HepG2 (cell line): ENCODE measurements around the gene LGALS9. TPM values are rescaled to one million over a fixed set of nuclear protein-coding genes. Genes with fewer than 3 reads are reported as not detected.
A peak's percentile ranks its signal among the peaks of the same experiment; 100 is the strongest.

ENCODE experiments used
- CHCHD3 ChIP-seq: sonication (generic); formaldehyde crosslinking; IDR thresholded peaks from 2 replicates; pipeline ENCODE4 v1.8.0; 2022; ENCODE audit warnings: mild to moderate bottlenecking, missing genetic modification reagents, moderate library complexity
- IRF2 ChIP-seq: IDR thresholded peaks from 2 replicates; pipeline ENCODE4 v1.6.1; 2018; ENCODE audit warnings: missing genetic modification reagents, missing compliant biosample characterization
- JUN ChIP-seq: sonication (generic); formaldehyde crosslinking; IDR thresholded peaks from 2 replicates; pipeline ENCODE4 v1.4.0; 2020; ENCODE audit warnings: mild to moderate bottlenecking, missing genetic modification reagents
- MTA1 ChIP-seq: sonication (generic); formaldehyde crosslinking; IDR thresholded peaks from 2 replicates; pipeline ENCODE4 v1.4.0; 2020; ENCODE audit warnings: missing genetic modification reagents, mild to moderate bottlenecking, borderline replicate concordance
- MYC ChIP-seq: sonication (generic); formaldehyde crosslinking; IDR thresholded peaks from 2 replicates; pipeline ENCODE4 v1.9.0; 2021; ENCODE audit warnings: missing genetic modification reagents, borderline replicate concordance
- SALL2 ChIP-seq: sonication (generic); formaldehyde crosslinking; IDR thresholded peaks from 2 replicates; pipeline ENCODE4 v1.8.1; 2023; ENCODE audit warnings: mild to moderate bottlenecking, missing genetic modification reagents, inconsistent platforms
- SIX4 ChIP-seq: sonication (generic); formaldehyde crosslinking; IDR thresholded peaks from 2 replicates; pipeline ENCODE4 v1.4.0; 2020; ENCODE audit warnings: missing genetic modification reagents
- ZNF18 ChIP-seq: sonication (generic); formaldehyde crosslinking; IDR thresholded peaks from 2 replicates; pipeline ENCODE4 v1.8.0; 2022; ENCODE audit warnings: mild to moderate bottlenecking, missing genetic modification reagents; ENCODE audit not compliant: insufficient replicate concordance
- ZNF335 ChIP-seq: sonication (generic); formaldehyde crosslinking; IDR thresholded peaks from 2 replicates; pipeline ENCODE4 v1.4.0; 2020; ENCODE audit warnings: missing genetic modification reagents
- ZNF382 ChIP-seq: sonication (generic); formaldehyde crosslinking; IDR thresholded peaks from 2 replicates; pipeline ENCODE4 v1.5.0; 2020; ENCODE audit warnings: missing genetic modification reagents, mild to moderate bottlenecking, borderline replicate concordance
- ZNF530 ChIP-seq: sonication (generic); formaldehyde crosslinking; IDR thresholded peaks from 2 replicates; pipeline ENCODE4 v1.5.0; 2020; ENCODE audit warnings: low read depth, mild to moderate bottlenecking, missing genetic modification reagents
- ZNF564 ChIP-seq: sonication (generic); formaldehyde crosslinking; IDR thresholded peaks from 2 replicates; pipeline ENCODE4 v1.8.1; 2023; ENCODE audit warnings: mild to moderate bottlenecking, missing genetic modification reagents
- ZNF639 ChIP-seq: conservative IDR thresholded peaks from 2 replicates; pipeline ENCODE4 v1.6.1; 2018; ENCODE audit warnings: missing genetic modification reagents
- polyA plus RNA-seq, 8 experiments: library from polyadenylated mRNA; depleted of rRNA in 3 of 8; stranded (reverse) in 7 of 8; unstranded in 1 of 8; fragments of >200 nt; fragmentation: Illumina TruSeq in 4 of 8; extraction: Trizol in 4 of 8; gene quantifications; 2 replicates each; pipeline versions ENCODE4 v1.2.1 to v1.2.3, GENCODE V29; 2011 to 2016; ENCODE audit warnings: low read depth in 4 of 8, missing spikeins in 1 of 8, mixed read lengths in 1 of 8; ENCODE audit not compliant: insufficient read depth in 1 of 8
- total RNA-seq, 5 experiments: library from RNA; depleted of rRNA; stranded (reverse); fragments of >200 nt; fragmentation: Illumina TruSeq; extraction: Trizol; gene quantifications; 2 replicates each; pipeline ENCODE4 v1.2.3, GENCODE V29; 2016; ENCODE audit warnings: low read depth in 1 of 5
- TF ChIP-seq, protein P1 (sequence below): sonication (generic); formaldehyde crosslinking; IDR thresholded peaks from 2 replicates; pipeline ENCODE4 v1.4.0; 2020; ENCODE audit warnings: mild to moderate bottlenecking, missing genetic modification reagents
- TF ChIP-seq, protein P2 (sequence below): sonication (generic); formaldehyde crosslinking; IDR thresholded peaks from 2 replicates; pipeline ENCODE4 v1.8.0; 2022; ENCODE audit warnings: low read depth, missing genetic modification reagents
- TF ChIP-seq, protein P3 (sequence below): sonication (generic); formaldehyde crosslinking; IDR thresholded peaks from 2 replicates; pipeline ENCODE4 v1.4.0; 2020; ENCODE audit warnings: mild to moderate bottlenecking, missing genetic modification reagents
- TF ChIP-seq, protein P4 (sequence below): sonication (generic); formaldehyde crosslinking; IDR thresholded peaks from 2 replicates; pipeline ENCODE4 v1.4.0; 2020; ENCODE audit warnings: mild to moderate bottlenecking, missing genetic modification reagents

LGALS9 gene
- total and polyA plus RNA-seq, 2 of the 13 experiments (the other 11 are each of a cell fraction or from before 2014, with no cell fraction given): 0.40 to 1.4 TPM

DNA sequence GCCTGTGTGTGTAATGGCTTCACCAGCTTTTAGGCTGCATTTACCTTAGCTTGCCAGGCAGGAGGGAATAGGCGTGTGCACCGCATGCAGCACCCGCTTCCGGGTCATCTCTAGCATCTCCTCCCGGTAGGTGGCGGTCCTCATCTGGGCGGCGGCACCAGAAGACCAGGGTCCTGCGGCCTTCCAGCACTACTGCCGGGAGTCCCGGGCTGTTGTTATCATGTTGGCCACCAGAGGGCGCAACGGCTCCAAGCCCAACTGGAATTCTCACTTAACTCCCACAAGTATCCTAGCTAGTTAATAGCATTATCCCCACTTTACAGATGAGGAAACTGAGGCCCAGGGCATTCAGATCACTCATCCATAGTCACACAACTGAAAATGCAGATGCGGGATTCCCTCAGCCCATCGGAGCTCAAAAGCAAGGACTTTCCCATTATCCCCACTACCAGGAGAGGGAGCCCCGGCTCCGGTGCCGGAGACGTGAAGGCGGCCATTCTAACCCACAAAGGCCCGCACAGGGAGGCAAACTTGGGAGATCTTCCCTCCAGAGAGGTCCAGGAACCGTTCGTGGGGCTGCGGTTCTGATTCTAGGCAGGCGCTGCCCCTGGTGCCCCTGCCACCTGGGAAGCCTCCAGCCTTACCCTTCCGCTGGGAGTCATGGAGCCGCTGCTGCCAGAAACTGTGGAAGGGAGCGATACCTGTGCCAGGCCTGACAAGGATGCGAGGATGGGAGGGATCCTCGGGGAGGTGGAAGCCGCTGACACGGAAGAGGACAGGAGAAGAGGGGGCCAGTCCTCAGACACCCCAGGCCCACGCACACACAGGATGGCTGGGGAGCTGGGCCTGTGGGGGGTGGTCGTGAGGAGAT, 23.9 kb downstream of the LGALS9 start (continued):
- no peak for TF ChIP-seq ZNF639 (CRISPR knock-in tag)
- TF ChIP-seq ZNF18 (CRISPR knock-in tag): no peak
- 0 out of 2 replicates have a peak, but pooled peaks have one; percentile 31 for TF ChIP-seq SALL2 (CRISPR knock-in tag)
- no peak for TF ChIP-seq MTA1 (CRISPR knock-in tag)
- TF ChIP-seq, protein P1, sequence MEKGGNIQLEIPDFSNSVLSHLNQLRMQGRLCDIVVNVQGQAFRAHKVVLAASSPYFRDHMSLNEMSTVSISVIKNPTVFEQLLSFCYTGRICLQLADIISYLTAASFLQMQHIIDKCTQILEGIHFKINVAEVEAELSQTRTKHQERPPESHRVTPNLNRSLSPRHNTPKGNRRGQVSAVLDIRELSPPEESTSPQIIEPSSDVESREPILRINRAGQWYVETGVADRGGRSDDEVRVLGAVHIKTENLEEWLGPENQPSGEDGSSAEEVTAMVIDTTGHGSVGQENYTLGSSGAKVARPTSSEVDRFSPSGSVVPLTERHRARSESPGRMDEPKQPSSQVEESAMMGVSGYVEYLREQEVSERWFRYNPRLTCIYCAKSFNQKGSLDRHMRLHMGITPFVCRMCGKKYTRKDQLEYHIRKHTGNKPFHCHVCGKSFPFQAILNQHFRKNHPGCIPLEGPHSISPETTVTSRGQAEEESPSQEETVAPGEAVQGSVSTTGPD: no peak
- TF ChIP-seq, protein P2, sequence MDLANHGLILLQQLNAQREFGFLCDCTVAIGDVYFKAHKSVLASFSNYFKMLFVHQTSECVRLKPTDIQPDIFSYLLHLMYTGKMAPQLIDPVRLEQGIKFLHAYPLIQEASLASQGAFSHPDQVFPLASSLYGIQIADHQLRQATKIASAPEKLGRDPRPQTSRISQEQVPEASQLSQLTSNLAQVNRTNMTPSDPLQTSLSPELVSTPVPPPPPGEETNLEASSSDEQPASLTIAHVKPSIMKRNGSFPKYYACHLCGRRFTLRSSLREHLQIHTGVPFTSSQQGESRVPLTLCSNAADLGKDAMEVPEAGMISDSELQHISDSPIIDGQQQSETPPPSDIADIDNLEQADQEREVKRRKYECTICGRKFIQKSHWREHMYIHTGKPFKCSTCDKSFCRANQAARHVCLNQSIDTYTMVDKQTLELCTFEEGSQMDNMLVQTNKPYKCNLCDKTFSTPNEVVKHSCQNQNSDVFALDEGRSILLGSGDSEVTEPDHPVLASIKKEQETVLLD (CRISPR knock-in tag): no peak
- TF ChIP-seq, protein P3, sequence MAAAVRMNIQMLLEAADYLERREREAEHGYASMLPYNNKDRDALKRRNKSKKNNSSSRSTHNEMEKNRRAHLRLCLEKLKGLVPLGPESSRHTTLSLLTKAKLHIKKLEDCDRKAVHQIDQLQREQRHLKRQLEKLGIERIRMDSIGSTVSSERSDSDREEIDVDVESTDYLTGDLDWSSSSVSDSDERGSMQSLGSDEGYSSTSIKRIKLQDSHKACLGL: no peak
- TF ChIP-seq IRF2 (CRISPR knock-in tag): no peak
- peak; percentile 48; the same call in 1 of the 2 replicates for TF ChIP-seq MYC (CRISPR knock-in tag)
- TF ChIP-seq ZNF564 (CRISPR knock-in tag): no peak
- no peak for TF ChIP-seq ZNF530 (CRISPR knock-in tag)
- TF ChIP-seq SIX4: no peak
- TF ChIP-seq ZNF382 (CRISPR knock-in tag): no peak
- no peak for TF ChIP-seq CHCHD3 (CRISPR knock-in tag)
- TF ChIP-seq, protein P4, sequence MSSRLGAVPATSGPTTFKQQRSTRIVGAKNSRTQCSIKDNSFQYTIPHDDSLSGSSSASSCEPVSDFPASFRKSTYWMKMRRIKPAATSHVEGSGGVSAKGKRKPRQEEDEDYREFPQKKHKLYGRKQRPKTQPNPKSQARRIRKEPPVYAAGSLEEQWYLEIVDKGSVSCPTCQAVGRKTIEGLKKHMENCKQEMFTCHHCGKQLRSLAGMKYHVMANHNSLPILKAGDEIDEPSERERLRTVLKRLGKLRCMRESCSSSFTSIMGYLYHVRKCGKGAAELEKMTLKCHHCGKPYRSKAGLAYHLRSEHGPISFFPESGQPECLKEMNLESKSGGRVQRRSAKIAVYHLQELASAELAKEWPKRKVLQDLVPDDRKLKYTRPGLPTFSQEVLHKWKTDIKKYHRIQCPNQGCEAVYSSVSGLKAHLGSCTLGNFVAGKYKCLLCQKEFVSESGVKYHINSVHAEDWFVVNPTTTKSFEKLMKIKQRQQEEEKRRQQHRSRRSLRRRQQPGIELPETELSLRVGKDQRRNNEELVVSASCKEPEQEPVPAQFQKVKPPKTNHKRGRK (CRISPR knock-in tag): no peak
- no peak for TF ChIP-seq ZNF335
- TF ChIP-seq JUN: no peak
